Fibroblast of the aortic adventitia (primary cell): ENCODE measurements around the gene SNX19. TPM values are rescaled to one million over a fixed set of nuclear protein-coding genes. Genes with fewer than 3 reads are reported as not detected.
"Not testable (repeated sequence)": the region's sequence is repeated elsewhere in the genome, so short reads cannot be mapped to it uniquely, and the experiment has no call there.

ENCODE experiments used
- DNase-seq: peaks from one replicate; pipeline ENCODE4 v3.0.0-alpha.2; 2010; ENCODE audit warnings: low read depth
- H3K4me3 ChIP-seq: 2 replicates; pipeline ENCODE4 v1.5.1; 2011; ENCODE audit warnings: low read depth, mild to moderate bottlenecking, control low read depth, low read length, moderate library complexity
- CTCF ChIP-seq: IDR thresholded peaks from 2 replicates; pipeline ENCODE4 v1.5.1; 2011; ENCODE audit warnings: mild to moderate bottlenecking, low read length, control low read depth, inconsistent platforms; ENCODE audit not compliant: insufficient read depth
- total RNA-seq: library from RNA; depleted of rRNA; stranded (reverse); fragments of >200 nt; gene quantifications from 2 replicates; pipeline ENCODE4 v1.2.3, GENCODE V29; 2012; ENCODE audit warnings: low replicate concordance

The SNX19 gene
- total RNA-seq, 1 donor, result 133 TPM

- DNase-seq, result peak; percentile 24
- no peak for TF ChIP-seq CTCF
- H3K4me3 ChIP-seq, result no peak overlapping the region
Observed at GRCh38 chr11:130940706-130941105, 24.4 kb upstream of the SNX19 start.

- no peak overlapping the region for H3K4me3 ChIP-seq
- TF ChIP-seq CTCF, result no peak
- no peak for DNase-seq
Observed at GRCh38 chr11:130937051-130937450, 20.8 kb upstream of the SNX19 start.

- no peak for TF ChIP-seq CTCF
Observed at GRCh38 chr11:130932086-130932712, 15.9 kb upstream of the SNX19 start.

GRCh38 chr11:130924750-130925149 lies 8.5 kb upstream of the SNX19 start:
- no peak for DNase-seq
- H3K4me3 ChIP-seq, result no peak overlapping the region
- no peak for TF ChIP-seq CTCF

More at GRCh38 chr11:130932086-130932712, 15.9 kb upstream of the SNX19 start:
- DNase-seq, result no peak
- no peak overlapping the region for H3K4me3 ChIP-seq

GRCh38 chr11:130920612-130921011 lies 4.3 kb upstream of the SNX19 start:
- not testable (repeated sequence) for DNase-seq, H3K4me3 ChIP-seq

- no peak overlapping the region for H3K4me3 ChIP-seq
- DNase-seq, result no peak
- TF ChIP-seq CTCF, result no peak
Observed at GRCh38 chr11:130918081-130918480, 1.8 kb upstream of the SNX19 start.

- DNase-seq, result no peak
- peak overlapping the region; percentile 49 for H3K4me3 ChIP-seq
- TF ChIP-seq CTCF, result no peak
Observed at GRCh38 chr11:130916910-130917309, 631 bp upstream of the SNX19 start.
